Sigmoid colon (tissue), 7 donors: ENCODE measurements around the gene SYNJ1. TPM values are rescaled to one million over a fixed set of nuclear protein-coding genes. Genes with fewer than 3 reads are reported as not detected.
"Not testable (repeated sequence)": the region's sequence is repeated elsewhere in the genome, so short reads cannot be mapped to it uniquely, and the experiment has no call there.

Experiments used
- DNase-seq: peaks from one replicate; pipeline ENCODE4 v3.0.0-alpha.2; 2019
- H3K27ac ChIP-seq, 4 donors: fragments of 200-600 bp; sonication (generic); one replicate each; pipeline ENCODE4 v1.5.1; 2016 to 2019; ENCODE audit warnings: mild to moderate bottlenecking in 1 of 4
- H3K27me3 ChIP-seq, 3 donors: fragments of 200-600 bp; sonication (generic); one replicate each; pipeline ENCODE4 v1.5.1; 2019; ENCODE audit warnings: mild to moderate bottlenecking in 1 of 3
- H3K36me3 ChIP-seq, 4 donors: fragments of 200-600 bp; sonication (generic); one replicate each; pipeline ENCODE4 v1.5.1; 2016 to 2019
- H3K4me1 ChIP-seq, 4 donors: fragments of 200-600 bp; sonication (generic); one replicate each; pipeline ENCODE4 v1.5.1; 2017 to 2019
- H3K4me3 ChIP-seq, 4 donors: fragments of 200-600 bp; sonication (generic); one replicate each; pipeline ENCODE4 v1.5.1; 2017 to 2019; ENCODE audit warnings: mild to moderate bottlenecking in 2 of 4, moderate library complexity in 1 of 4
- H3K9me3 ChIP-seq, 4 donors: fragments of 200-600 bp in 3 of 4; sonication (generic) in 3 of 4; one replicate each; pipeline versions ENCODE4 v1.5.1 to v1.6.1; 2013 to 2019
- CTCF ChIP-seq, 4 experiments: fragments of 450-650 bp in 3 of 4; fragments of 200-600 bp in 1 of 4; IDR thresholded peaks; one replicate each; pipeline ENCODE4 v1.5.1; 2016 to 2019; ENCODE audit warnings: antibody characterized with exemption in 4 of 4, mild to moderate bottlenecking in 3 of 4, moderate library complexity in 2 of 4
- EP300 ChIP-seq, 4 donors: sonication (generic); formaldehyde crosslinking; IDR thresholded peaks; one replicate each; pipeline ENCODE4 v1.6.1; 2017; ENCODE audit warnings: antibody characterized with exemption in 4 of 4
- POLR2A ChIP-seq, 2 donors: fragments of 450-650 bp; IDR thresholded peaks; one replicate each; pipeline ENCODE4 v1.6.1; 2016; ENCODE audit warnings: antibody characterized with exemption in 2 of 2, mild to moderate bottlenecking in 2 of 2, moderate library complexity in 2 of 2
- POLR2AphosphoS5 ChIP-seq, 4 donors: sonication (generic); formaldehyde crosslinking; IDR thresholded peaks; one replicate each; pipeline ENCODE4 v1.6.1; 2017; ENCODE audit warnings: antibody characterized with exemption in 4 of 4
- WGBS, 2 donors: extraction: QIAGEN DNeasy Blood & Tissue Kit; methylation state at CpG; one replicate each; pipeline ENCODE4 v1.1.7; 2013; 5-methylcytosine and 5-hydroxymethylcytosine counted together
- intact Hi-C: fragments of 100-400 bp; cut with DNase I; formaldehyde crosslinking; loops from one replicate; pipeline ENCODE4 v1.15.1; 2023
- polyA plus RNA-seq, 3 donors: library from polyadenylated mRNA; stranded (reverse); fragments of 200-250 nt; gene quantifications; one replicate each; pipeline ENCODE4 v1.2.3, GENCODE V29; 2013
- total RNA-seq, 4 donors: library from RNA; depleted of rRNA; stranded (reverse); fragments of >200 nt; gene quantifications; one replicate each; pipeline ENCODE4 v1.1.0, GENCODE V29; 2016
- donor health status: healthy with polysubstance abuse.
- donor health status: Bipolar disorder and iron deficiency.
- donor health status: healthy.

The SYNJ1 gene
- total and polyA plus RNA-seq, 7 donors = 3.7 to 12.0 (median 5.1) TPM

GRCh38 chr21:32613436-32614043 is 114.3 kb downstream of the SYNJ1 start:
- Histone ChIP-seq H3K4me1 (peaks cover 0 to 18% (median 14%) of the 10 kb centered on the region in 4 donors), H3K27ac (peak overlapping the region; percentile 79 to 88 (median 86)), H3K27me3 (no peaks in the 10 kb centered on the region), H3K4me3 (peak overlapping the region; percentile 61 to 96 (median 80)), H3K36me3 (peaks cover 0 to 11% (median 4%) of the 10 kb centered on the region in 4 donors), H3K9me3 (no peaks in the 10 kb centered on the region)
- intact Hi-C loops = loop anchor here (5.0 kb wide), 2 partner anchors 221 to 881 kb away; partner anchors contain the start of genes SCAF4 and URB1
- no peak for DNase-seq
- TF ChIP-seq CTCF (IDR thresholded peaks at IDR 0.05) (no peak), EP300 (IDR thresholded peaks at IDR 0.05) (no peak), POLR2AphosphoS5 (IDR thresholded peaks at IDR 0.05) (no peak), POLR2A (IDR thresholded peaks at IDR 0.05) (no peak)
- WGBS, 2 donors = 72 to 77% methylated on average over 16 of the region's 16 CpGs

- TF ChIP-seq POLR2A (IDR thresholded peaks at IDR 0.05) (no peak), EP300 (IDR thresholded peaks at IDR 0.05) (no peak), POLR2AphosphoS5 (IDR thresholded peaks at IDR 0.05) (no peak), CTCF (IDR thresholded peaks at IDR 0.05) (no peak)
- DNase-seq = no peak
- WGBS, 2 donors = 3% methylated on average over 15 of the region's 15 CpGs
- no peaks in the 10 kb centered on the region for H3K27me3 ChIP-seq
- intact Hi-C loops = loop anchor here (1.0 to 5.0 kb wide), 3 partner anchors 199 to 881 kb away; partner anchors contain the start of genes SCAF4 and URB1
- peak overlapping the region; percentile 61 to 96 (median 80) for H3K4me3 ChIP-seq
- peaks cover 0 to 17% (median 5%) of the 10 kb centered on the region in 4 donors for H3K36me3 ChIP-seq
- peak overlapping the region; percentile 79 to 88 (median 86) for H3K27ac ChIP-seq
- no peaks in the 10 kb centered on the region for H3K9me3 ChIP-seq
- H3K4me1 ChIP-seq = peaks cover 0 to 18% (median 14%) of the 10 kb centered on the region in 4 donors
These were observed 114.8 kb downstream of the SYNJ1 start for GRCh38 chr21:32612999-32613337.

GRCh38 chr21:32612075-32612998 is 115.5 kb downstream of the SYNJ1 start, which contains the start of gene CFAP298:
Gene CFAP298 (minus strand): TSS chr21:32612377. CDS start chr21:32612243, 134 bp downstream.
- no peak for TF ChIP-seq POLR2A (IDR thresholded peaks at IDR 0.05)
- TF ChIP-seq EP300 (IDR thresholded peaks at IDR 0.05) = no peak
- no peak for TF ChIP-seq CTCF (IDR thresholded peaks at IDR 0.05)
- TF ChIP-seq POLR2AphosphoS5 (IDR thresholded peaks at IDR 0.05) = peak in 3 of 4 donors; percentile 21 to 59 (median 58)
- intact Hi-C loops = loop anchor here (1.0 to 5.0 kb wide), 3 partner anchors 198 to 880 kb away; partner anchors contain the start of genes SCAF4 and URB1
- Histone ChIP-seq H3K4me3 (peak within 1 kb of the TSS; percentile 61 to 96 (median 80)), H3K4me1 (peaks cover 0 to 18% (median 14%) of the 10 kb centered on the region in 4 donors), H3K27me3 (no peaks in the 10 kb centered on the region), H3K36me3 (peaks cover 5 to 23% (median 8%) of the 10 kb centered on the region in 4 donors), H3K27ac (peak within 1 kb of the TSS; percentile 79 to 88 (median 86)), H3K9me3 (no peaks in the 10 kb centered on the region)
- WGBS, 2 donors = 0% methylated on average over 81 of the region's 81 CpGs
- DNase-seq = peak; percentile 91

- Histone ChIP-seq H3K27me3 (no peaks in the 10 kb centered on the region), H3K4me1 (peaks cover 0 to 18% (median 14%) of the 10 kb centered on the region in 4 donors), H3K27ac (peak overlapping the region; percentile 79 to 88 (median 86)), H3K4me3 (peak overlapping the region; percentile 61 to 96 (median 80)), H3K9me3 (no peaks in the 10 kb centered on the region), H3K36me3 (peaks cover 7 to 31% (median 12%) of the 10 kb centered on the region in 4 donors)
- TF ChIP-seq EP300 (IDR thresholded peaks at IDR 0.05) (no peak), CTCF (IDR thresholded peaks at IDR 0.05) (no peak), POLR2AphosphoS5 (IDR thresholded peaks at IDR 0.05) (no peak), POLR2A (IDR thresholded peaks at IDR 0.05) (no peak)
- intact Hi-C loops = loop anchor here (5.0 kb wide), 2 partner anchors 219 to 879 kb away; partner anchors contain the start of genes SCAF4 and URB1
- WGBS, 2 donors = 0 to 1% methylated on average over 28 of the region's 28 CpGs
- no peak for DNase-seq
These were observed 116.3 kb downstream of the SYNJ1 start for GRCh38 chr21:32611471-32611997.

- Histone ChIP-seq H3K36me3 (peaks cover 7 to 37% (median 18%) of the 10 kb centered on the region in 4 donors), H3K27ac (peak overlapping the region in 1 of 4 donors; percentile 79), H3K4me1 (peaks cover 0 to 18% (median 14%) of the 10 kb centered on the region in 4 donors), H3K4me3 (peak overlapping the region in 3 of 4 donors; percentile 77 to 96 (median 84))
- intact Hi-C loops = loop anchor here (5.0 kb wide), 2 partner anchors 219 to 879 kb away; partner anchors contain the start of genes SCAF4 and URB1
- not testable (repeated sequence) for H3K9me3 ChIP-seq, DNase-seq, H3K27me3 ChIP-seq
- 60 to 77% methylated on average over 17 of the region's 17 CpGs for WGBS, 2 donors
These were observed 116.9 kb downstream of the SYNJ1 start for GRCh38 chr21:32610940-32611339.
